Activated CD8-positive, alpha-beta memory T cell treated with anti-CD3 and anti-CD28 coated beads for 1 hour (primary cell): Measurements from ENCODE around the gene SOX12.
A peak's percentile ranks its signal among the peaks of the same experiment; 100 is the strongest.

Experiments
- DNase-seq, 2 donors: peaks; one replicate each; pipeline ENCODE4 v3.0.0-alpha.2; 2020; ENCODE audit warnings: low read depth in 1 of 2; ENCODE audit errors: extremely low read depth in 1 of 2

Gene SOX12

DNA sequence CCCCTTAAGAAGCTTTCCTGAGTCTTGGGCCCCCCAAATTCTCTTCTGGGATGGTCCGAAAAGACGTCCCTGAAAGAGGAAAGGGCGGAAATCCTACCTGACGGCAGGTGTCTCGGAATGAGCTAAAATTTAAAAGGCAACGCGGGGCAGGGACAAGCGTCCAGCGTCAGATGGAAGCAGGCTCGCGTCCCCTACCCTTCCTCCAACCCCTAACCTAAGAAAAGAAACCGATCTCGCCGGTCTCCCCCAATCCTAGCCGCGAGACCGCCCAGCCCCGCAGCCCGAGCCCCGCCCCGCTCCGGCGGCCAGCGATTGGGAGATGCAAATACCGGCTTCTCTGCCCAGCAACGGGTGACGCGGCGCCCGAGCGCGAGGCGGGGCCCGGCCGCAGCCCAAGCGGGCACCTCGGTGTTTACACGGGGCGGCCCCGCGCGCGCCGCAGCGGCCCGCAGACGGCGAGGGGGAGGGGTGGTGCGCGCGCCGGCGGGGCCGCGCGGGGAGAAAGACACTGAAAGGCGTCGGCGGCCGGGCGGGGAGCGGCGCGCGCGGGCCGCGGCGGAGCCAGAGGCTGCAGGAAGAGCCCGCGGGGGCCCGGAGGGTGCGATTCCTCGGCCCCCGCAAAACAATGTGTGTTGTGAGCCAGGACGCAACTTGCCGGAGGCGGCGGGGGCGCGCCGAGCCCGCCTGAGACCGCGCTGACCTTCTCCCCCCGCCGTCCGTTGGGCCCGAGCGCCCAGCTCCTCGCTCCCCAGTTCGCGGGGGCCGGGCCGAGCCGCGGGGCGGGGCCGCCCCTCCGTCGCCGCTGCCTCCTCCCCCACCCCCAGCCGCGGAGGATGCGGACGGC, at the start of gene SOX12:
Gene SOX12, plus strand, starts transcription at position 508 of the 844 bp plus-strand sequence. CDS start 373 bp downstream, outside the sequence.
- peak; percentile 87 to 98 for DNase-seq

DNA sequence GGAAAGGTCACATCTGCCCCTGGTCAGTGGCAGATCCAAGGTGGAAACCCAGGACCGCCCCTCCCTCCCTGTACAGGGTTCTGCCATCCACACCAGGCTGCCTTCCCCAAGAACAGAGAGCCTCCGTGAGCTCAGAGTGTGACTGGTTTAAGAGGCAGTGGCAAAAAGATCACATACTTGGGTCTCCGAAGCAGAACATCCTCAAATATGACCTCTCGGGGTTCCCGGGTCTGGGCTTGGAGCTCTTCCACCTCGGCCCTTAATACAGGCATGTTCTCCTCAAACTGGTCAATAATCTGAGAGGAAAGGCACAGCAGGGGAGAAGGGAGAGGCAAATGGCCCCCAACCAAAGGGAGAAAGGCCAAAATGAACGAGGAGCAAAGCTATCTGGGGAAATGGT, 49.6 kb upstream of the SOX12 start:
- no peak for DNase-seq

- DNase-seq = no peak
Measured at GRCh38 chr20:276620-277495, 48.5 kb upstream of the SOX12 start.

DNA sequence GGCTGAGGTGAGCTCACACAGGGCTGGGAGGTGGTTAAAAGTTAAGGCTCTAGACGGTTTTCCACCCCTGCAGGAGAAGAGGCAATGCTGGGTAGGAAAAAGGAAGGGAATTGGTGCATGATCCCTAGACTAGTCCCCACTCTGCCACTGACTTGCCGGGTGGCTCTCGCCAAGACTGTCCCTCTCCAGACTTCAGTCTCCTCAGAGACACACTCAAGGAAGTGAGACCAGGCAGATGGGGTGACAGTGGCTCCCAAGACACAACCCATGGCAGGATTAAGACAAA, 47.9 kb upstream of the SOX12 start:
- no peak for DNase-seq

DNA sequence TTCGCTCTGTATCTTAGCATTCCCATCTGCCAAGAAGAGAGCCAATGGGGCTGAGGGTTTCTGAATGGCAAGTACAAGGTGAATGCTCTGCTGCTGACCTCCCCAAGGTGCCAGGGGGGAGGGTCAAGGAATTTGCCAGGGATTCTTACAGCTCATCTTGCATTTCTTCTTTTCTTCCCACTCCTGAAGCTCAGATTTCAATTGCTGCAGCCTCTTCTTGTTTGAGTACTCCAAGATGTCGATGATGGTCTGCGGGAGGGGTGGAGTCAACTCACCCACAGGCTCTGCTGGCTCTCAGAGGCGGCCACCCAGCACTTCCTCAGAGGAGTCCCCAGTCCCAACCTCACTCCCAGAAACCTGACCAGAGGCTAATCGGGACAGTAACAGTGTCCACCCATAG, 47.2 kb upstream of the SOX12 start:
- no peak for DNase-seq

DNA sequence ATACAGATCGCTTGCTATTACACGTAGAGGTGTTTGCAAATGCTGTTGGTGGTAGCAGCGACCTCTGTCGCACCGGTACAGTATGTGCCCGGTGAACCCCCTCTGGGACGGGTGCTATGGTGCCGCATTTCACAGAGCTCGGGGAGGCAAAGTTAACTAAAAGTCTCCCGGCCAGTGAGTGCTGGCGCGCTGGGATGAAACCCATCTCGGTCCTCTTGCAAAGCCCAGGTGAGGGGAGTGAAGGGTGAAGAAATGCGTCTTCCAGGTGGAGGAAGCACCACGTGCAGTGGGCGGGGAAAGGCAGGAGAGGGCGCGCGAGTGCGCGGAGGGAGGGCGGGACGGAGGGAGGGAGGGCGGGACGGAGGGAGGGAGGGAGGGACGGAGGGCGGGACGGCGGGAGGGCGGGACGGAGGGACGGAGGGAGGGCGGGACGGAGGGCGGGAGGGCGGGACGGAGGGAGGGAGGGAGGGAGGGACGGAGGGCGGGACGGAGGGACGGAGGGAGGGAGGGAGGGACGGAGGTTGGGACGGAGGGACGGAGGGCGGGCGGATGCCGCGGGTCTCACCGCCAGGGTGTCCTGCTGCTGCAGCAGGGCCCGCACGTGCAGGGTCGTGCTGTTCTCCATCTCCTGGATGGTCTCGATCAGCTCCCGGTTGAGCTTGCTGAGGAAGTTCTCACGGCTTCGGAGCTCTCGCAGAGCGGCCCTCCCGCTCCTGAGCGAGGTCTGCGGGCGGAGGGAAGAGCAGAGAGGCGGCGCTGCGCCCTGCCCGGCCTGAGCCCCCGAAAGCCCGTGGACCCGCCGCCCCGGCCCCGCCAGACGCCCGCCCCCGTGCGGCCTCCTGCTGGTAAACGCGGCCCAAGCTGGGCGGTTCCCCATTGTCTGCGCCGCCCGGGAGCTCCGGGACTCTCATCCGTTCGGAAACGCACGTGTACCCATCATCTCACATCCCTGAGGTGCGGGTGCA, 46.5 kb upstream of the SOX12 start:
- DNase-seq = no peak

GRCh38 chr20:284172-284571, 41.2 kb upstream of the SOX12 start:
- no peak for DNase-seq

- no peak for DNase-seq
Measured at GRCh38 chr20:286508-286907, 38.8 kb upstream of the SOX12 start.

- DNase-seq = no peak
Measured at GRCh38 chr20:288956-289692, 36.2 kb upstream of the SOX12 start.

DNA sequence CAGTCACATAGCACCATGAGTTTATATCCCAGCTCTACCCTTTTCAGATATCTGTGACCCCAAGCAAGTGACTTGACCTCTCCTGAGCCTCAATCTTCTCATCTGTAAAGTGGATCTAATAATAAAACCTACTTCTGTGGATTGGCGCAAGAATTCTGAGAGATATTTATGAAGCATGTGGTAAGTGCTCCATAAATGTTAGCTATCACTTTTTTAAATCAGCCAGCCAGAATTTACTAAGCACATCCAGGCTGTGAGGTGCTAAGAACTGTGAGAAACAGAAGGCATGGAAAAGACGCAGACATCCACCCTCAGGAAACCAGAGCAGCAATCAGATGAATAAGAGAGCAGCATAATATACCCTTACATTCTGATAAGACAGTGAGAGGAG, 35.7 kb upstream of the SOX12 start:
- no peak for DNase-seq

- peak; percentile 65 to 73 for DNase-seq
Measured at GRCh38 chr20:290084-290831, 35.1 kb upstream of the SOX12 start, which contains the start of gene C20orf96. C20orf96 (minus strand) TSS chr20:290750; CDS start chr20:290610, 140 bp downstream.

DNA sequence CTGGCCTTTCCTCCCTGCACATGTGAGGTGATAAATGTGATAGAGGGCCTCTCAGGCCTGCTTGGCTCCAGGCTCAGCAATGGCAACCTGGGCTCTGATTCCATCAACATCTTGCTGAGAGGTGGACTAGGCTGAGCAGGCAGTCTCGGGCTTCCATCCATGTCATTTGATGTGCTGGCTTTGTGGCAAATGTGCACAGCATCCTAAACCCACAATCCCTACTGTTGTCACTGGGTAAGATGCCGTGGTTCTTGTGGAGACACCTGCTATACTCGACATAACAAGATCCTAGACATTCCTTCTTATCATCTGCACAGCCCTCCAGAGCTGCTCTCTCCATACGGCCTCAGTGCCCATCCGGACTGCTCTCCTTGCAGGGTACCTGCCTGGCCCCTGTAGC, 30.8 kb upstream of the SOX12 start:
- no peak for DNase-seq

GRCh38 chr20:295804-296203, 29.5 kb upstream of the SOX12 start:
- DNase-seq = no peak

DNA sequence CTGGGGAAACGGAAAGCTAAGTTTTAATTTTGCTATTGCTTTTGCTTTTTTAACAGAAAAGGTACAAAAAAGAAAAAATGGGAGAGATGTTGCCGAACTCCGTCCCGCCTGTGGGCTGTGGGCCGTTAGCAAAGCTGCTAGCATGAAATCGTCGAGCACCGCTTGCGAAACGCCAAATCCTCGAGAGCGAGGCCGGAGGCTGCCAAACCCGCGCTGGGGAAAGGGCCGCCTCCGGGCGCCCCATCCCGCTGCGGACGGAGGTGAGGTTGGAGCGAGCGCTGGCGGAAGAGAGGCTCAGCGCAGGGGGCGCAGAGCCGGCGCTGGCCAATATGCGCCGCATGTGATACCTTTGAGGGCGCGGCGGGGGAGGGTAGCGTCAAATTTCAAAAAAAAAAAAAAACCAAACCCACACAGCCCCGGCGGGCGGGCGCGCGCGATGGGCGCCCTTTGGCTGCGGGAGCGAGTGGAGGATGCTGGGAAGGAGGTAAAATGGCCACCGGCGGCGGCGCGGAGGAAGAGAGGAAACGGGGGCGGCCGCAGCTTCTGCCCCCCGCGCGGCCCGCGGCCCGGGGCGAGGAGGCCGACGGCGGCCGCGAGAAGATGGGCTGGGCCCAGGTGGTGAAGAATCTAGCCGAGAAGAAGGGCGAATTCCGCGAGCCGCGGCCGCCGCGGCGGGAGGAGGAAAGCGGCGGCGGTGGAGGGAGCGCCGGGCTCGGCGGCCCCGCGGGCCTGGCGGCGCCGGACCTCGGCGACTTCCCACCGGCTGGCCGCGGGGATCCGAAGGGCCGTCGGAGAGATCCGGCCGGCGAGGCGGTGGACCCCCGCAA, 28.0 kb upstream of the SOX12 start, which contains the start of gene ZCCHC3:
Gene ZCCHC3, plus strand, starts transcription at position 473 of the 827 bp plus-strand sequence. Its CDS starts 17 bp downstream, at position 490.
- DNase-seq = peak; percentile 53 to 71

DNA sequence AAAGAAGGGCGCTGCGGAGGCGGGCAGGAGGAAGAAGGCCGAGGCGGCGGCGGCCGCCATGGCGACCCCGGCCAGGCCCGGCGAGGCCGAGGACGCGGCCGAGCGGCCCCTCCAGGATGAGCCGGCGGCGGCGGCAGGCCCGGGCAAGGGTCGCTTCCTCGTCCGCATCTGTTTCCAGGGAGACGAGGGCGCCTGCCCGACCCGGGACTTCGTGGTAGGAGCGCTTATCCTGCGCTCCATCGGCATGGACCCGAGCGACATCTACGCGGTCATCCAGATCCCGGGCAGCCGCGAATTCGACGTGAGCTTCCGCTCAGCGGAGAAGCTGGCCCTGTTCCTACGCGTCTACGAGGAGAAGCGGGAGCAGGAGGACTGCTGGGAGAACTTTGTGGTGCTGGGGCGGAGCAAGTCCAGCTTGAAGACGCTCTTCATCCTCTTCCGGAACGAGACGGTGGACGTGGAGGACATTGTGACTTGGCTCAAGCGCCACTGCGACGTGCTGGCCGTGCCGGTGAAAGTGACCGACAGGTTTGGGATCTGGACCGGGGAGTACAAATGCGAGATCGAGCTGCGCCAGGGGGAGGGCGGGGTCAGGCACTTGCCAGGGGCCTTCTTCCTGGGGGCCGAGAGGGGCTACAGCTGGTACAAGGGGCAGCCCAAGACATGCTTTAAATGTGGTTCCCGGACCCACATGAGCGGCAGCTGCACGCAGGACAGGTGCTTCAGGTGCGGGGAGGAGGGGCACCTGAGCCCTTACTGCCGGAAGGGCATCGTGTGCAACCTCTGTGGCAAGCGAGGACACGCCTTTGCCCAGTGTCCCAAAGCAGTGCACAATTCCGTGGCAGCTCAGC, 27.2 kb upstream of the SOX12 start:
- peak in 1 of 2 donors; percentile 22 for DNase-seq

GRCh38 chr20:298776-299391, 26.5 kb upstream of the SOX12 start:
- no peak for DNase-seq

- no peak for DNase-seq
Measured at GRCh38 chr20:300345-300990, 24.9 kb upstream of the SOX12 start.
